K562 (cell line): ENCODE measurements around the gene PLCG2.

ENCODE experiments used
- CREB1 ChIP-seq, 2 experiments: sonication (generic) in 1 of 2; formaldehyde crosslinking in 1 of 2; IDR thresholded peaks; 2 replicates each; pipeline versions ENCODE4 v1.6.1 to v1.8.0; 2012 to 2022; ENCODE audit warnings: inconsistent platforms in 1 of 2, mild to moderate bottlenecking in 1 of 2, missing genetic modification reagents in 1 of 2, moderate library complexity in 1 of 2
- CTCF ChIP-seq, 3 experiments: IDR thresholded peaks in 2 of 3; conservative IDR thresholded peaks in 1 of 3; 2 replicates each; pipeline ENCODE4 v1.5.1; 2011 to 2012; ENCODE audit warnings: low read length in 3 of 3, mild to moderate bottlenecking in 3 of 3, control low read depth in 2 of 3, improper control_type of control experiment in 1 of 3, inconsistent platforms in 1 of 3, low read depth in 1 of 3, mixed read lengths in 1 of 3, moderate library complexity in 1 of 3; ENCODE audit not compliant: insufficient read depth in 2 of 3
- FOXA1 ChIP-seq: fragments of 450-650 bp; IDR thresholded peaks from 2 replicates; pipeline ENCODE4 v1.6.1; 2016; ENCODE audit warnings: mild to moderate bottlenecking, borderline replicate concordance
- REST ChIP-seq, 2 experiments: fragments of 450-650 bp; formaldehyde crosslinking in 1 of 2; IDR thresholded peaks; 2 replicates each; pipeline versions ENCODE4 v1.4.0 to v1.6.1; 2014 to 2020; ENCODE audit warnings: mild to moderate bottlenecking in 2 of 2, borderline replicate concordance in 1 of 2, low read depth in 1 of 2
- TBP ChIP-seq: optimal IDR thresholded peaks from 2 replicates; pipeline ENCODE3; 2011; ENCODE audit warnings: low read depth, low read length, improper control_type of control experiment
- ZBTB43 ChIP-seq: sonication (generic); formaldehyde crosslinking; IDR thresholded peaks from 2 replicates; pipeline ENCODE4 v1.8.0; 2023; ENCODE audit warnings: mild to moderate bottlenecking, missing genetic modification reagents

- TF ChIP-seq REST (IDR thresholded peaks at IDR 0.05; ENCODE audit: borderline replicate concordance) (no peak), REST (CRISPR knock-in tag; IDR thresholded peaks at IDR 0.05; ENCODE audit: low read depth) (no peak), CREB1 (IDR thresholded peaks at IDR 0.05) (no peak), CREB1 (CRISPR knock-in tag; IDR thresholded peaks at IDR 0.05) (no peak), ZBTB43 (CRISPR knock-in tag) (no peak), FOXA1 (no peak), TBP (no peak), CTCF (IDR thresholded peaks at IDR 0.05 in 2 of 3, conservative IDR thresholded peaks at IDR 0.05 in 1 of 3; ENCODE audit: insufficient read depth in 2 of 3, low read depth in 1 of 3, low read length in 3 of 3) (no peak)
Measured at GRCh38 chr16:81878529-81878928, 99.4 kb downstream of the PLCG2 start.
